HEK293 (cell line): ENCODE measurements around the gene COL18A1.

Experiments
- CTCF ChIA-PET: fragments of 350-600 bp; formaldehyde crosslinking; extraction: SDS; loops from one replicate; lab custom pipeline; 2021; ENCODE audit warnings: antibody characterized with exemption; lab: Yijun Ruan, JAX
- POLR2A ChIA-PET: fragments of 300-600 bp; formaldehyde crosslinking; extraction: SDS; loops from one replicate; lab custom pipeline; 2020; ENCODE audit warnings: antibody characterized with exemption, inconsistent platforms; lab: Yijun Ruan, JAX
- H3K27ac ChIP-seq: fragments of 200-500 bp; sonication (Bioruptor generic); 2 replicates; pipeline ENCODE4 v1.5.1; 2014; ENCODE audit warnings: low read depth, low read length, control low read depth, inconsistent platforms; ENCODE audit errors: extremely low read depth
- H3K36me3 ChIP-seq, 2 experiments: fragments of 200-500 bp in 1 of 2; sonication (Bioruptor generic) in 1 of 2; 1 replicate in 1 of 2; 2 replicates in 1 of 2; pipeline ENCODE4 v1.5.1; 2014 to 2017; ENCODE audit warnings: inconsistent platforms in 2 of 2, low read length in 2 of 2; ENCODE audit not compliant: control insufficient read depth in 2 of 2, insufficient read depth in 1 of 2
- H3K4me1 ChIP-seq: fragments of 200-500 bp; sonication (Bioruptor generic); 2 replicates; pipeline ENCODE4 v1.5.1; 2014; ENCODE audit warnings: mild to moderate bottlenecking, low read length, inconsistent platforms; ENCODE audit not compliant: control insufficient read depth, insufficient read depth
- H3K4me3 ChIP-seq: 2 replicates; pipeline ENCODE4 v1.5.1; 2011; ENCODE audit warnings: low read depth, mild to moderate bottlenecking, control low read depth, low read length, moderate library complexity
- H3K9me3 ChIP-seq: fragments of 200-500 bp; sonication (Bioruptor generic); 2 replicates; pipeline ENCODE4 v1.5.1; 2014; ENCODE audit warnings: low read depth, low read length, inconsistent platforms; ENCODE audit not compliant: control insufficient read depth, insufficient read depth
- EGR2 ChIP-seq: fragments of 450-650 bp; formaldehyde crosslinking; IDR thresholded peaks from 2 replicates; pipeline ENCODE4 v1.5.1; 2016; ENCODE audit warnings: low read depth, missing biosample characterization, missing genetic modification characterization
- HOXC10 ChIP-seq: sonication (generic); formaldehyde crosslinking; IDR thresholded peaks from 2 replicates; pipeline ENCODE4 v1.8.1; 2023; ENCODE audit warnings: mild to moderate bottlenecking, missing genetic modification reagents
- SCRT2 ChIP-seq: fragments of 450-650 bp; formaldehyde crosslinking; IDR thresholded peaks from 2 replicates; pipeline ENCODE4 v1.5.1; 2016; ENCODE audit warnings: missing biosample characterization, missing genetic modification characterization
- ZBTB17 ChIP-seq: fragments of 450-650 bp; formaldehyde crosslinking; IDR thresholded peaks from 2 replicates; pipeline ENCODE4 v1.5.1; 2016; ENCODE audit warnings: missing biosample characterization, missing genetic modification characterization
- ZIC2 ChIP-seq: fragments of 450-650 bp; formaldehyde crosslinking; IDR thresholded peaks from 2 replicates; pipeline ENCODE4 v1.5.1; 2016; ENCODE audit warnings: missing biosample characterization, missing genetic modification characterization
- ZNF133 ChIP-seq: fragments of 450-650 bp; formaldehyde crosslinking; IDR thresholded peaks from 2 replicates; pipeline ENCODE4 v1.5.1; 2016; ENCODE audit warnings: missing biosample characterization, missing genetic modification characterization
- ZNF169 ChIP-seq: fragments of 450-650 bp; formaldehyde crosslinking; IDR thresholded peaks from 2 replicates; pipeline ENCODE4 v1.5.1; 2016; ENCODE audit warnings: missing biosample characterization, missing genetic modification characterization
- ZNF223 ChIP-seq: fragments of 450-650 bp; formaldehyde crosslinking; IDR thresholded peaks from 2 replicates; pipeline ENCODE4 v1.5.1; 2016; ENCODE audit warnings: missing biosample characterization, missing genetic modification characterization
- ZNF23 ChIP-seq: fragments of 450-650 bp; formaldehyde crosslinking; IDR thresholded peaks from 2 replicates; pipeline ENCODE4 v1.5.1; 2016; ENCODE audit warnings: missing biosample characterization, missing genetic modification characterization, borderline replicate concordance
- ZNF324 ChIP-seq: fragments of 450-650 bp; formaldehyde crosslinking; IDR thresholded peaks from 2 replicates; pipeline ENCODE4 v1.5.1; 2016; ENCODE audit warnings: missing biosample characterization, missing genetic modification characterization
- ZNF426 ChIP-seq: fragments of 450-650 bp; formaldehyde crosslinking; IDR thresholded peaks from 2 replicates; pipeline ENCODE4 v1.5.1; 2017; ENCODE audit warnings: missing biosample characterization, missing genetic modification characterization, mild to moderate bottlenecking, inconsistent platforms, moderate library complexity
- ZNF560 ChIP-seq: fragments of 450-650 bp; formaldehyde crosslinking; IDR thresholded peaks from 2 replicates; pipeline ENCODE4 v1.5.1; 2017; ENCODE audit warnings: missing biosample characterization, missing genetic modification characterization, borderline replicate concordance
- ZNF707 ChIP-seq: fragments of 450-650 bp; formaldehyde crosslinking; IDR thresholded peaks from 2 replicates; pipeline ENCODE4 v1.5.1; 2016; ENCODE audit warnings: missing biosample characterization, missing genetic modification characterization
- TF ChIP-seq, protein P1 (sequence below): fragments of 450-650 bp; formaldehyde crosslinking; IDR thresholded peaks from 2 replicates; pipeline ENCODE4 v1.5.1; 2016; ENCODE audit warnings: missing biosample characterization, missing genetic modification characterization
- TF ChIP-seq, protein P2 (sequence below): fragments of 450-650 bp; formaldehyde crosslinking; IDR thresholded peaks from 2 replicates; pipeline ENCODE4 v1.5.1; 2017; ENCODE audit warnings: missing biosample characterization, missing genetic modification characterization
- TF ChIP-seq, protein P3 (sequence below): fragments of 450-650 bp; formaldehyde crosslinking; IDR thresholded peaks from 2 replicates; pipeline ENCODE4 v1.5.1; 2016; ENCODE audit warnings: missing biosample characterization, missing genetic modification characterization

COL18A1 gene

DNA sequence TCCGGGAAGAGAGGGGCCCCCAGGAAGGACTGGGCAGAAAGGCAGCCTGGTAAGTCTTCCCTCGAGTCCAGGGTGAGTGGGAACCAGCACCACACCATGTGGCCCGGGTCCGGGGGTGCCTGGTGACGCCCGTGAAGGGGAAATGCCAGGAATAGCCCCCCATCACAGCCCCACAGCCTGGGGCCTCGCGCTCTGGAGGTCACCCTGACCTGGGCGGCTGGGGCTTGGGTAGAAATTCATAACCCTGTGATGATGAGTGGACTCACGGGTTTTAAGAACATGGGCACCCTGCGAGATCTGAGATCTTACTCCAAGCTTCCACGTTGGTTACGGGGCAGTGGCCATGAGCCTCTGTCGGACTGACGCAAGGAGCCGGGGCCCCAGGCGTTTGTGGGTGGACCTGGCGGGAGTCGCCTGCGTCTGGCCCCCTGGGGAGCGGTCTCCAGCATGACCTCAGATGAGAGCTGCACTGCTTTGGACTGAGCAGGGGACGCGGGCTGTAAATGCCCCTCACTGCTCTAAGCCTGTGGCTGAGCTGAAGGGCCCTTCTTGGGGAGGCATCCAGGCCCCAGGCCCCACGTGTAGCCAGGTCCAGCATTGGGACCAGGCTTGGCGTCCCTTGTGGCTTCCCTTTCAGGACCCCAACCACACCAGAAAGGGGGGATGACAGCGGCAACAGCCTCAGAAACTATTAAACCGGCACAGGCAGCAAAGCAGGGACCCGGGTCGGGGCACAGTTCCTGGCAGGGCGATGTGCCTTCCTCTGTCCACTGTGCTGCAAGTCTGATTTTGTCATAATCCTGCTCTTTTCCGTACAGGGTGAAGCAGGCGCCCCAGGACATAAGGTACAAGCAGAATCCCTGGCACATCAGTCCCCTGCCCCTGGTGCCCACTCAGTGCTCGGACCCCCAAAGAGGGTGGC lies 77.3 kb downstream of the COL18A1 start:
- no peaks in the 10 kb centered on the region for H3K4me1 ChIP-seq
- H3K9me3 ChIP-seq, result no peaks in the 10 kb centered on the region
- no peak overlapping the region for H3K27ac ChIP-seq
- CTCF ChIA-PET, result interaction anchor here (0.7 kb wide), 1 partner anchor 191 kb away, joined by 3 read pairs; no protein-coding TSS in a partner anchor
- TF ChIP-seq ZNF707 (tag by site-specific recombination), result no peak
- TF ChIP-seq, protein P1, sequence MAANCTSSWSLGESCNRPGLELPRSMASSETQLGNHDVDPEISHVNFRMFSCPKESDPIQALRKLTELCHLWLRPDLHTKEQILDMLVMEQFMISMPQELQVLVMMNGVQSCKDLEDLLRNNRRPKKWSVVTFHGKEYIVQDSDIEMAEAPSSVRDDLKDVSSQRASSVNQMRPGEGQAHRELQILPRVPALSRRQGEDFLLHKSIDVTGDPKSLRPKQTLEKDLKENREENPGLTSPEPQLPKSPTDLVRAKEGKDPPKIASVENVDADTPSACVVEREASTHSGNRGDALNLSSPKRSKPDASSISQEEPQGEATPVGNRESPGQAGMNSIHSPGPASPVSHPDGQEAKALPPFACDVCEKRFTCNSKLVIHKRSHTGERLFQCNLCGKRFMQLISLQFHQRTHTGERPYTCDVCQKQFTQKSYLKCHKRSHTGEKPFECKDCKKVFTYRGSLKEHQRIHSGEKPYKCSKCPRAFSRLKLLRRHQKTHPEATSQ (tag by site-specific recombination), result no peak
- no peak for TF ChIP-seq ZIC2 (tag by site-specific recombination)
- TF ChIP-seq, protein P2, sequence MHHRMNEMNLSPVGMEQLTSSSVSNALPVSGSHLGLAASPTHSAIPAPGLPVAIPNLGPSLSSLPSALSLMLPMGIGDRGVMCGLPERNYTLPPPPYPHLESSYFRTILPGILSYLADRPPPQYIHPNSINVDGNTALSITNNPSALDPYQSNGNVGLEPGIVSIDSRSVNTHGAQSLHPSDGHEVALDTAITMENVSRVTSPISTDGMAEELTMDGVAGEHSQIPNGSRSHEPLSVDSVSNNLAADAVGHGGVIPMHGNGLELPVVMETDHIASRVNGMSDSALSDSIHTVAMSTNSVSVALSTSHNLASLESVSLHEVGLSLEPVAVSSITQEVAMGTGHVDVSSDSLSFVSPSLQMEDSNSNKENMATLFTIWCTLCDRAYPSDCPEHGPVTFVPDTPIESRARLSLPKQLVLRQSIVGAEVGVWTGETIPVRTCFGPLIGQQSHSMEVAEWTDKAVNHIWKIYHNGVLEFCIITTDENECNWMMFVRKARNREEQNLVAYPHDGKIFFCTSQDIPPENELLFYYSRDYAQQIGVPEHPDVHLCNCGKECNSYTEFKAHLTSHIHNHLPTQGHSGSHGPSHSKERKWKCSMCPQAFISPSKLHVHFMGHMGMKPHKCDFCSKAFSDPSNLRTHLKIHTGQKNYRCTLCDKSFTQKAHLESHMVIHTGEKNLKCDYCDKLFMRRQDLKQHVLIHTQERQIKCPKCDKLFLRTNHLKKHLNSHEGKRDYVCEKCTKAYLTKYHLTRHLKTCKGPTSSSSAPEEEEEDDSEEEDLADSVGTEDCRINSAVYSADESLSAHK (tag by site-specific recombination), result no peak
- TF ChIP-seq ZNF560 (tag by site-specific recombination), result no peak
- TF ChIP-seq, protein P3, sequence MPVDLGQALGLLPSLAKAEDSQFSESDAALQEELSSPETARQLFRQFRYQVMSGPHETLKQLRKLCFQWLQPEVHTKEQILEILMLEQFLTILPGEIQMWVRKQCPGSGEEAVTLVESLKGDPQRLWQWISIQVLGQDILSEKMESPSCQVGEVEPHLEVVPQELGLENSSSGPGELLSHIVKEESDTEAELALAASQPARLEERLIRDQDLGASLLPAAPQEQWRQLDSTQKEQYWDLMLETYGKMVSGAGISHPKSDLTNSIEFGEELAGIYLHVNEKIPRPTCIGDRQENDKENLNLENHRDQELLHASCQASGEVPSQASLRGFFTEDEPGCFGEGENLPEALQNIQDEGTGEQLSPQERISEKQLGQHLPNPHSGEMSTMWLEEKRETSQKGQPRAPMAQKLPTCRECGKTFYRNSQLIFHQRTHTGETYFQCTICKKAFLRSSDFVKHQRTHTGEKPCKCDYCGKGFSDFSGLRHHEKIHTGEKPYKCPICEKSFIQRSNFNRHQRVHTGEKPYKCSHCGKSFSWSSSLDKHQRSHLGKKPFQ (tag by site-specific recombination), result no peak
- TF ChIP-seq ZNF23, result no peak
- no peak for TF ChIP-seq ZNF223
- TF ChIP-seq ZNF169 (tag by site-specific recombination), result no peak
- no peak for TF ChIP-seq ZNF426 (tag by site-specific recombination)
- no peak for TF ChIP-seq SCRT2 (tag by site-specific recombination)
- no peak for TF ChIP-seq ZNF324 (tag by site-specific recombination)
- no peak for TF ChIP-seq HOXC10 (CRISPR knock-in tag)
- no peak for TF ChIP-seq EGR2
- TF ChIP-seq ZNF133 (tag by site-specific recombination), result no peak
- TF ChIP-seq, all 188 proteins: peak for 0
- POLR2A ChIA-PET, result no interaction called here
- H3K36me3 ChIP-seq, result peaks cover 0 to 56% of the 10 kb centered on the region in 2 experiments; a peak in 1 of 3 replicates
- no peak overlapping the region for H3K4me3 ChIP-seq

DNA sequence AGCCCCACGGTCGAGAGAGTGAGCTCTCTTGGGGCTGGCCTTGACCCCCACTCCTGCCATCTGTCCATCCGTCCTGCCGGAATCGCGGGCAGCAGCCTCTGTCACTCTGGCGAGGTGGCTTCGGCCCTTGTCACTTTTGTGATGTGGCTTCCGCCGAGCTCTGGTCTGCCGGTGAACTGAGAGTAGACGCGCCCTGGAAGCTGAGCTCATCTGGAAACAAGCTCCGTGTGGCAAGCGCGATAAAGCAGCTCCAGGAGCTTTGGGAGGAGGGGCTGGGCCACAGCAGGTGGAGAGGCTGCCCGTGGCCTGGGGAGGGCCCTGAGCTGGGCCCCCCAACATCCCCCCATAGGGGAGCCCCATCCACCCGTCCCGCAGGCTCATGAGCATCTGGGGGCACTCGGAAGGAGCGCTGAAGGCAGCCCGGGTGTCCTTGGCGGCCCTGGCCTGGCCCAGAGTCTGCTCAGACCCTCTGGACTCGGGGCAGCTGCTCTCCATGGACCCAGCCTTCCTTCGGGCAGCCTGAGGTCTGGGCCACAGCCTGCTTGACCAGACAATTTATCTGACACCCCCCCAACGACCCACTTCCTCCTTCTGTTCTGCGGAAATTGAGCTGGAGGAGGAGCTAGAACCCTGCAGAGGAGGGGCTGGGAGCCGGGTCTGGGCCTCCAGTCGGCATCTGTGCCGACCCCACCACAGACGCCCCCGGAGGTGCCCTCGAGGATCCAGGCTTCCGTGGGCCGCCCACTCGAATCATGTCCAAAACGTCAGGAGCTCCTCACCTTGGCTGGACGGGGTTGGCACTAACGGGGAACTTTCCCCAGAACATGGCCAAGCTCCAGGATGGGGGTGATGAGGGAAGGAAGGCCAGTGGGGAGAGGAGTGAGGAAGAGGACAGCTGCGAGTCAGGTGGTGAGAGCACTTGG lies 78.2 kb downstream of the COL18A1 start:
- peaks cover 0 to 56% of the 10 kb centered on the region in 2 experiments; a peak in 1 of 3 replicates for H3K36me3 ChIP-seq
- no peak overlapping the region for H3K4me3 ChIP-seq
- no peak overlapping the region for H3K27ac ChIP-seq
- H3K9me3 ChIP-seq, result no peaks in the 10 kb centered on the region
- POLR2A ChIA-PET, result no interaction called here
- TF ChIP-seq EGR2, result 0 out of 2 replicates have a peak, but pooled peaks have one; percentile 37
- no peak for TF ChIP-seq ZBTB17 (tag by site-specific recombination)
- CTCF ChIA-PET, result interaction anchor here (0.7 kb wide), 2 partner anchors 13 to 191 kb away, joined by 3 read pairs; no protein-coding TSS in a partner anchor
- H3K4me1 ChIP-seq, result no peaks in the 10 kb centered on the region
